Measurements from ENCODE around the gene HOXC9.

HOXC9 gene

GRCh38 chr12:53978477-53979356 lies 21.2 kb upstream of the HOXC9 start:
- Histone ChIP-seq H3K4me1 (ENCODE audit: control insufficient read depth, insufficient read depth, low read length) (peaks cover 34% of the 10 kb centered on the region), H3K4me3 (ENCODE audit: low read depth, low read length) (no peak overlapping the region), H3K36me3 (ENCODE audit: control insufficient read depth in 2 of 2, insufficient read depth in 1 of 2, low read length in 2 of 2) (no peaks in the 10 kb centered on the region), H3K27ac (ENCODE audit: extremely low read depth, low read depth, low read length) (peak overlapping the region; percentile 91), H3K9me3 (ENCODE audit: control insufficient read depth, insufficient read depth, low read depth, low read length) (no peaks in the 10 kb centered on the region)
- CTCF ChIA-PET: interaction anchor here (0.7 kb wide), 1 partner anchor 195 kb away, joined by 3 read pairs; no protein-coding TSS in a partner anchor
- POLR2A ChIA-PET: interaction anchor here (0.6 kb wide), 1 partner anchor 86 kb away, joined by 3 read pairs; no protein-coding TSS in a partner anchor
- TF ChIP-seq WT1 (tag by site-specific recombination; IDR thresholded peaks at IDR 0.05): peak; percentile 85
- TF ChIP-seq PATZ1 (tag by site-specific recombination; IDR thresholded peaks at IDR 0.05): peak; percentile 45
- no peak for TF ChIP-seq ZNF155 (tag by site-specific recombination; IDR thresholded peaks at IDR 0.05)
- TF ChIP-seq PRDM10 (tag by site-specific recombination; IDR thresholded peaks at IDR 0.05): peak; percentile 60
- peak; percentile 56 for TF ChIP-seq ZBTB48 (tag by site-specific recombination; IDR thresholded peaks at IDR 0.05)
- TF ChIP-seq ZBTB26 (tag by site-specific recombination; optimal IDR thresholded peaks at IDR 0.05): peak; percentile 5
- peak; percentile 4; the same call in 1 of the 2 replicates for TF ChIP-seq ZIC2 (tag by site-specific recombination; IDR thresholded peaks at IDR 0.05)
- no peak for TF ChIP-seq ELK4 (IDR thresholded peaks at IDR 0.05; ENCODE audit: borderline replicate concordance, low read depth, low read length)
- TF ChIP-seq IKZF3 (tag by site-specific recombination; IDR thresholded peaks at IDR 0.05): peak; percentile 55
- TF ChIP-seq HIC1 (tag by site-specific recombination; IDR thresholded peaks at IDR 0.05): peak; percentile 38; the same call in 1 of the 2 replicates
- no peak for TF ChIP-seq SP7 (tag by site-specific recombination; IDR thresholded peaks at IDR 0.05)
- peak; percentile 53; the same call in 1 of the 2 replicates for TF ChIP-seq ZNF449 (tag by site-specific recombination; IDR thresholded peaks at IDR 0.05)
- no peak for TF ChIP-seq ZNF664 (tag by site-specific recombination; IDR thresholded peaks at IDR 0.05)
- TF ChIP-seq ZNF248 (tag by site-specific recombination; IDR thresholded peaks at IDR 0.05): no peak
- TF ChIP-seq ZBTB8A (tag by site-specific recombination; IDR thresholded peaks at IDR 0.05): peak; percentile 86; the same call in 1 of the 2 replicates
- peak; percentile 57; the same call in 1 of the 2 replicates for TF ChIP-seq ZXDB (tag by site-specific recombination; IDR thresholded peaks at IDR 0.05)
- TF ChIP-seq KLF16 (tag by site-specific recombination; IDR thresholded peaks at IDR 0.05): peak; percentile 66; the same call in 1 of the 2 replicates
- peak; percentile 100 for TF ChIP-seq ZNF561 (tag by site-specific recombination; IDR thresholded peaks at IDR 0.05; ENCODE audit: borderline replicate concordance)
- 0 out of 2 replicates have a peak, but pooled peaks have one; percentile 20 for TF ChIP-seq ZNF623 (tag by site-specific recombination; IDR thresholded peaks at IDR 0.05)
- TF ChIP-seq KLF17 (tag by site-specific recombination; IDR thresholded peaks at IDR 0.05): peak; percentile 18; the same call in 1 of the 2 replicates
- no peak for TF ChIP-seq ZNF132 (tag by site-specific recombination; IDR thresholded peaks at IDR 0.05; ENCODE audit: borderline replicate concordance)
- TF ChIP-seq ZNF596 (tag by site-specific recombination; IDR thresholded peaks at IDR 0.05): peak; percentile 16; the same call in 1 of the 2 replicates
- TF ChIP-seq ZNF843 (tag by site-specific recombination; IDR thresholded peaks at IDR 0.05): peak; percentile 57

Measured in HEK293 (cell line).